Heart left ventricle (tissue), 16 donors: ENCODE results near the gene CPT1A. TPM values are rescaled to one million over a fixed set of nuclear protein-coding genes. Genes with fewer than 3 reads are reported as not detected.

Experiments used
- ATAC-seq, 4 donors: fragments of 200-7000 bp; cut with Tn5 transposase; one replicate each; pipeline ENCODE4 v1.9.1; 2020 to 2022; ENCODE audit warnings: moderate library complexity in 4 of 4, mild to moderate bottlenecking in 3 of 4, moderate number of reproducible peaks in 1 of 4
- DNase-seq, 5 donors: peaks; one replicate each; pipeline ENCODE4 v3.0.0-alpha.2; 2020
- H3K27ac ChIP-seq, 12 donors: fragments of 200-600 bp; sonication (generic) in 4 of 12; one replicate each; pipeline versions ENCODE4 v1.5.0 to v1.8.0; 2016 to 2022; ENCODE audit warnings: mild to moderate bottlenecking in 2 of 12
- H3K27me3 ChIP-seq, 9 donors: fragments of 200-600 bp; sonication (generic) in 2 of 9; one replicate each; pipeline versions ENCODE4 v1.5.1 to v1.8.0; 2016 to 2022; ENCODE audit warnings: mild to moderate bottlenecking in 3 of 9
- H3K36me3 ChIP-seq, 9 donors: fragments of 200-600 bp; sonication (generic) in 2 of 9; one replicate each; pipeline versions ENCODE4 v1.5.0 to v1.8.0; 2018 to 2022; ENCODE audit warnings: mild to moderate bottlenecking in 2 of 9
- H3K4me1 ChIP-seq, 12 donors: fragments of 200-600 bp; sonication (generic) in 4 of 12; one replicate each; pipeline versions ENCODE4 v1.5.0 to v1.8.0; 2016 to 2022; ENCODE audit warnings: mild to moderate bottlenecking in 3 of 12
- H3K4me3 ChIP-seq, 12 donors: fragments of 200-600 bp; sonication (generic) in 4 of 12; one replicate each; pipeline versions ENCODE4 v1.5.0 to v1.8.0; 2017 to 2022; ENCODE audit warnings: mild to moderate bottlenecking in 9 of 12, moderate library complexity in 4 of 12
- H3K9me3 ChIP-seq, 12 donors: fragments of 200-600 bp; sonication (generic) in 4 of 12; one replicate each; pipeline versions ENCODE4 v1.5.0 to v1.8.0; 2016 to 2022; ENCODE audit warnings: mild to moderate bottlenecking in 1 of 12
- POLR2A ChIP-seq, 2 donors: fragments of 450-650 bp; IDR thresholded peaks; one replicate each; pipeline ENCODE4 v1.6.1; 2017; ENCODE audit warnings: antibody characterized with exemption in 2 of 2, mild to moderate bottlenecking in 2 of 2, moderate library complexity in 2 of 2
- WGBS, 4 donors: extraction: QIAGEN DNeasy Blood & Tissue Kit in 2 of 4; methylation state at CpG; one replicate each; pipeline versions ENCODE4 v1.1.5 to v1.1.7; 2013 to 2018; 5-methylcytosine and 5-hydroxymethylcytosine counted together
- intact Hi-C, 10 donors: fragments of 100-400 bp; cut with DNase I; formaldehyde crosslinking; loops; one replicate each; pipeline versions ENCODE4 v1.11.1 to v1.14.2; 2022
- polyA plus RNA-seq, 2 donors: library from polyadenylated mRNA; stranded (reverse); fragments of 200-250 nt; gene quantifications; one replicate each; pipeline ENCODE4 v1.2.3, GENCODE V29; 2013
- total RNA-seq, 9 donors: library from RNA; depleted of rRNA in 2 of 9; stranded (reverse); fragments of >200 nt in 2 of 9; fragmentation: NEBNext Ultra II Directional in 3 of 9; extraction: Animal tissue kit (Norgen Biotek cat#: 25700) in 3 of 9; gene quantifications; one replicate each; pipeline versions ENCODE4 v1.1.0 to v1.2.4, GENCODE V29; 2016 to 2023
- TF ChIP-seq, protein P1 (sequence below), 12 donors: fragments of 200-600 bp; sonication (generic) in 4 of 12; IDR thresholded peaks; one replicate each; pipeline versions ENCODE4 v1.5.0 to v1.8.0; 2018 to 2022; ENCODE audit warnings: antibody characterized with exemption in 12 of 12, mild to moderate bottlenecking in 5 of 12
- donor health status: ischemic (EF 13 %, LVEDD 7.1; RV severe dilation, severe dysfunction).
- donor health status: healthy with polysubstance abuse.
- donor health status: DM: no; HTN: yes; CAD: no.
- donor health status: DM: no; HTN: no; CAD: no.
- donor health status: ischemic (EF 25% LVEDD 6.9; RV normal size, moderate dysfunction).
- donor health status: ischemic (EF 25% LVEDD 5.7; RV mildly dilated, moderate dysfunction).
- donor health status: healthy.
- donor health status: DM: yes; HTN: yes; CAD: no.
- donor health status: ischemic (EF 35%, LVEDD 5.7; RV mildly dilated, moderate dysfunction).
- donor health status: nonischemic (EF 11% LVEDD 7.7; RV severe dilation, severe dysfunction).
- donor health status: DM: yes; HTN: yes; CAD: no.
- donor health status: PGD.
- donor health status: ischemic (EF 29% LVEDD 5.4; RV normal size, mild dysfunction).
- donor health status: nonischemic (EF 23%, LVEDD 6.1; RV moderate dilation, normal function).

The CPT1A gene
- total and polyA plus RNA-seq, 11 donors = 20.9 to 116 (median 51.6) TPM

DNA sequence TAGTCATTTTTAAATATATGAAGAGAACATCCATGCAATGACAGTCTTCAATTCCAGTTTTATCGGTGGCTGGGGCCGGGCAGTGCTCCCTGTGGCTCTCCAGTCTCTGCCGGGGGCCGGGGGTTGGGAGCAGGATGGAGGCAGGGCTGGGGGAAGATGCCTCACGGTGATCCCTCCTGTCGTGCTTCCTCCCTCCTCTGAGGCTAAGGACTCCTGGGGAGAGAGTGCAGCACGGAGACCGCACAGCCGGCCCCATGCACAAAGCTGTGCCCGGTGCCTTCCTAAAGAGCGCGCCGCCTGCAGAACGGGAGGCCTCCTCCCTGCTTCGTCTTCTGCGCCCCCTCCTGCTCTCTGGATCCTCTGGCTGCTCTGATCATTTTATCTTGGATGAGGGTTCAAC, 136.8 kb downstream of the CPT1A start:
- Histone ChIP-seq H3K4me1 (peaks cover 0 to 3% (median 0%) of the 10 kb centered on the region in 12 donors), H3K27ac (no peak overlapping the region), H3K9me3 (no peaks in the 10 kb centered on the region), H3K27me3 (peaks cover 0 to 40% (median 0%) of the 10 kb centered on the region in 9 donors), H3K36me3 (no peaks in the 10 kb centered on the region), H3K4me3 (no peak overlapping the region)
- 25 to 37% (median 30%) methylated on average over 16 of the region's 16 CpGs for WGBS, 4 donors
- no peak for ATAC-seq
- no peak for TF ChIP-seq POLR2A (IDR thresholded peaks at IDR 0.05)
- TF ChIP-seq, protein P1, sequence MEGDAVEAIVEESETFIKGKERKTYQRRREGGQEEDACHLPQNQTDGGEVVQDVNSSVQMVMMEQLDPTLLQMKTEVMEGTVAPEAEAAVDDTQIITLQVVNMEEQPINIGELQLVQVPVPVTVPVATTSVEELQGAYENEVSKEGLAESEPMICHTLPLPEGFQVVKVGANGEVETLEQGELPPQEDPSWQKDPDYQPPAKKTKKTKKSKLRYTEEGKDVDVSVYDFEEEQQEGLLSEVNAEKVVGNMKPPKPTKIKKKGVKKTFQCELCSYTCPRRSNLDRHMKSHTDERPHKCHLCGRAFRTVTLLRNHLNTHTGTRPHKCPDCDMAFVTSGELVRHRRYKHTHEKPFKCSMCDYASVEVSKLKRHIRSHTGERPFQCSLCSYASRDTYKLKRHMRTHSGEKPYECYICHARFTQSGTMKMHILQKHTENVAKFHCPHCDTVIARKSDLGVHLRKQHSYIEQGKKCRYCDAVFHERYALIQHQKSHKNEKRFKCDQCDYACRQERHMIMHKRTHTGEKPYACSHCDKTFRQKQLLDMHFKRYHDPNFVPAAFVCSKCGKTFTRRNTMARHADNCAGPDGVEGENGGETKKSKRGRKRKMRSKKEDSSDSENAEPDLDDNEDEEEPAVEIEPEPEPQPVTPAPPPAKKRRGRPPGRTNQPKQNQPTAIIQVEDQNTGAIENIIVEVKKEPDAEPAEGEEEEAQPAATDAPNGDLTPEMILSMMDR (IDR thresholded peaks at IDR 0.05) = no peak
- intact Hi-C loops = no loop called here
- DNase-seq = no peak

Other genes with a start within 250 kb of the CPT1A start
- 1 to 10 TPM in 2 of 9 donors, under 1 TPM in 2, not detected in 5; 0.35 to 2.7 (median 0.73) TPM for gene GAL, start 157.4 kb downstream of the CPT1A start, total RNA-seq
- gene GAL, start 157.4 kb downstream of the CPT1A start, polyA plus RNA-seq = 1 to 10 TPM in 1 of 2 donors, not detected in 1; 7.0 TPM
- 1 to 10 TPM in 2 of 9 donors, under 1 TPM in 6, not detected in 1; 0.12 to 2.0 (median 0.55) TPM for gene TESMIN, start 90.4 kb downstream of the CPT1A start, total RNA-seq
- under 1 TPM; 0.15 to 0.34 TPM for gene TESMIN, start 90.4 kb downstream of the CPT1A start, polyA plus RNA-seq
- 100 to 1,000 TPM in 2 of 9 donors, 10 to 100 TPM in 7; 59.9 to 120 (median 87.9) TPM for gene MRPL21, start 61.9 kb upstream of the CPT1A start, total RNA-seq
- 100 to 1,000 TPM; 117 to 230 TPM for gene MRPL21, start 61.9 kb upstream of the CPT1A start, polyA plus RNA-seq
- gene IGHMBP2, start 62.0 kb upstream of the CPT1A start, total RNA-seq = 10 to 100 TPM in 6 of 9 donors, 1 to 10 TPM in 3; 8.3 to 18.9 (median 13.7) TPM
- gene IGHMBP2, start 62.0 kb upstream of the CPT1A start, polyA plus RNA-seq = 10 to 100 TPM; 10.3 to 12.6 TPM
- not detected for gene MRGPRD, start 139.1 kb upstream of the CPT1A start, total RNA-seq
- gene MRGPRD, start 139.1 kb upstream of the CPT1A start, polyA plus RNA-seq = not detected
- 10 to 100 TPM in 1 of 9 donors, 1 to 10 TPM in 8; 1.6 to 13.1 (median 3.3) TPM for gene MRGPRF, start 171.3 kb upstream of the CPT1A start, total RNA-seq
- gene MRGPRF, start 171.3 kb upstream of the CPT1A start, polyA plus RNA-seq = 1 to 10 TPM; 4.2 to 4.9 TPM
- 10 to 100 TPM in 3 of 9 donors, 1 to 10 TPM in 6; 4.1 to 17.6 (median 7.5) TPM for gene TPCN2, start 207.0 kb upstream of the CPT1A start, total RNA-seq
- gene TPCN2, start 207.0 kb upstream of the CPT1A start, polyA plus RNA-seq = 10 to 100 TPM in 1 of 2 donors, 1 to 10 TPM in 1; 4.8 to 11.1 TPM